Stimulated activated CD4-positive, alpha-beta T cell treated with anti-CD3 and anti-CD28 coated beads, Interleukin-2, amount 100 ng/mL, for 48 hours (primary cell): ENCODE measurements around the gene LAD1.

Experiments
- DNase-seq, 2 donors: peaks; one replicate each; pipeline ENCODE4 v3.0.0-alpha.2; 2020

Gene LAD1

GRCh38 chr1:201399018-201399351 is at the start of gene LAD1:
Gene LAD1 (minus strand): TSS chr1:201399324. CDS start chr1:201399306, 18 bp downstream.
- DNase-seq, result no peak

- peak; percentile 56 to 65 for DNase-seq
Observed at GRCh38 chr1:201447903-201448871, 49.1 kb upstream of the LAD1 start.

GRCh38 chr1:201445310-201445709 is 46.2 kb upstream of the LAD1 start:
- DNase-seq, result no peak

GRCh38 chr1:201444792-201445191 is 45.7 kb upstream of the LAD1 start:
- no peak for DNase-seq

- DNase-seq, result no peak
Observed at GRCh38 chr1:201443747-201444146, 44.6 kb upstream of the LAD1 start.

GRCh38 chr1:201436969-201437368 is 37.8 kb upstream of the LAD1 start:
- DNase-seq, result no peak

GRCh38 chr1:201436393-201436792 is 37.3 kb upstream of the LAD1 start:
- no peak for DNase-seq

- DNase-seq, result no peak
Observed at GRCh38 chr1:201434266-201434665, 35.1 kb upstream of the LAD1 start.

GRCh38 chr1:201433609-201434008 is 34.5 kb upstream of the LAD1 start:
- DNase-seq, result no peak

GRCh38 chr1:201430776-201431175 is 31.7 kb upstream of the LAD1 start:
- DNase-seq, result no peak

GRCh38 chr1:201429736-201430501 is 30.8 kb upstream of the LAD1 start:
- no peak for DNase-seq

- no peak for DNase-seq
Observed at GRCh38 chr1:201427963-201428362, 28.8 kb upstream of the LAD1 start.

GRCh38 chr1:201426479-201427310 is 27.6 kb upstream of the LAD1 start:
- DNase-seq, result no peak

- DNase-seq, result no peak
Observed at GRCh38 chr1:201424146-201424545, 25.0 kb upstream of the LAD1 start.

- DNase-seq, result no peak
Observed at GRCh38 chr1:201423655-201424054, 24.5 kb upstream of the LAD1 start.

- DNase-seq, result no peak
Observed at GRCh38 chr1:201422436-201423030, 23.4 kb upstream of the LAD1 start.

- no peak for DNase-seq
Observed at GRCh38 chr1:201422026-201422425, 22.9 kb upstream of the LAD1 start.

- no peak for DNase-seq
Observed at GRCh38 chr1:201421041-201421440, 21.9 kb upstream of the LAD1 start.

GRCh38 chr1:201420608-201421002 is 21.5 kb upstream of the LAD1 start:
- no peak for DNase-seq

- DNase-seq, result no peak
Observed at GRCh38 chr1:201419746-201420607, 20.9 kb upstream of the LAD1 start.

GRCh38 chr1:201419256-201419655 is 20.1 kb upstream of the LAD1 start:
- no peak for DNase-seq

- no peak for DNase-seq
Observed at GRCh38 chr1:201418461-201418860, 19.3 kb upstream of the LAD1 start.
